GM23338 (cell line): ENCODE data around the gene EDDM13. TPM values are rescaled to one million over a fixed set of nuclear protein-coding genes. Genes with fewer than 3 reads are reported as not detected.
"Not testable (repeated sequence)": the region's sequence is repeated elsewhere in the genome, so short reads cannot be mapped to it uniquely, and the experiment has no call there.

Source experiments
- ATAC-seq: fragments of 200-7000 bp; cut with Tn5 transposase; 3 replicates; pipeline ENCODE4 v1.9.1; 2020
- DNase-seq: peaks from one replicate; pipeline ENCODE4 v3.0.0-alpha.2; 2015; ENCODE audit warnings: low spot score
- H2AFZ ChIP-seq: fragments of 200-600 bp; sonication (generic); 2 replicates; pipeline ENCODE4 v1.8.0; 2016; ENCODE audit warnings: antibody characterized with exemption, mild to moderate bottlenecking, moderate library complexity
- H3F3A ChIP-seq: fragments of 200-600 bp; sonication (generic); replicated peaks from 2 replicates; pipeline ENCODE4 v1.8.0; 2017; ENCODE audit warnings: antibody characterized with exemption, mixed run types, low read depth
- H3K27ac ChIP-seq: fragments of 200-600 bp; sonication (generic); 2 replicates; pipeline ENCODE4 v1.6.1; 2016; ENCODE audit warnings: low read depth
- H3K27me3 ChIP-seq: fragments of 200-600 bp; sonication (generic); 2 replicates; pipeline ENCODE4 v1.8.0; 2016; ENCODE audit warnings: mild to moderate bottlenecking, mixed run types, moderate library complexity; ENCODE audit not compliant: insufficient read depth
- H3K36me3 ChIP-seq: fragments of 200-600 bp; sonication (generic); 2 replicates; pipeline ENCODE4 v1.8.0; 2016; ENCODE audit warnings: mild to moderate bottlenecking; ENCODE audit not compliant: insufficient read depth
- H3K4me1 ChIP-seq: fragments of 200-600 bp; sonication (generic); 2 replicates; pipeline ENCODE4 v1.8.0; 2016; ENCODE audit warnings: mild to moderate bottlenecking, moderate library complexity; ENCODE audit not compliant: insufficient read depth
- H3K4me2 ChIP-seq: fragments of 200-600 bp; sonication (generic); 2 replicates; pipeline ENCODE4 v1.7.1; 2017; ENCODE audit warnings: mixed run types
- H3K4me3 ChIP-seq: fragments of 200-600 bp; sonication (generic); 2 replicates; pipeline ENCODE4 v1.6.1; 2016; ENCODE audit warnings: mixed run types
- H3K79me2 ChIP-seq: fragments of 200-600 bp; sonication (generic); replicated peaks from 2 replicates; pipeline ENCODE4 v1.8.0; 2017; ENCODE audit warnings: mild to moderate bottlenecking; ENCODE audit not compliant: insufficient read depth
- H3K9me2 ChIP-seq: fragments of 200-600 bp; sonication (generic); 2 replicates; pipeline ENCODE4 v1.8.0; 2017; ENCODE audit not compliant: insufficient read depth
- H4K20me1 ChIP-seq: fragments of 200-600 bp; sonication (generic); replicated peaks from 2 replicates; pipeline ENCODE4 v1.8.0; 2017; ENCODE audit warnings: mild to moderate bottlenecking; ENCODE audit not compliant: insufficient read depth
- H3K27ac Mint-ChIP-seq: 2 replicates; pipeline ENCODE4 v1.8.0; 2020; ENCODE audit warnings: inconsistent platforms, mild to moderate bottlenecking, moderate library complexity, mixed read lengths
- H3K27me3 Mint-ChIP-seq: 3 replicates; pipeline ENCODE4 v1.8.0; 2022; ENCODE audit warnings: low read depth, mild to moderate bottlenecking, moderate library complexity, mixed read lengths, inconsistent platforms; ENCODE audit not compliant: insufficient read depth, poor library complexity
- H3K36me3 Mint-ChIP-seq: 3 replicates; pipeline ENCODE4 v1.8.0; 2021; ENCODE audit warnings: low read depth, mild to moderate bottlenecking, inconsistent platforms, moderate library complexity, mixed read lengths
- H3K4me1 Mint-ChIP-seq: 3 replicates; pipeline ENCODE4 v1.8.0; 2020; ENCODE audit warnings: mild to moderate bottlenecking, inconsistent platforms, mixed read lengths
- H3K4me3 Mint-ChIP-seq: 3 replicates; pipeline ENCODE4 v1.8.0; 2021; ENCODE audit warnings: moderate library complexity, mild to moderate bottlenecking, inconsistent platforms, mixed read lengths
- H3K9me3 Mint-ChIP-seq: 3 replicates; pipeline ENCODE4 v1.8.0; 2020; ENCODE audit warnings: moderate library complexity, mild to moderate bottlenecking, inconsistent platforms, mixed read lengths
- CREB1 ChIP-seq: fragments of 250-450 bp; sonication (Bioruptor Pico); IDR thresholded peaks from 2 replicates; pipeline ENCODE4 v1.5.0; 2020; ENCODE audit warnings: low read depth, mild to moderate bottlenecking, moderate library complexity
- CTCF ChIP-seq, 2 experiments: fragments of 200-600 bp in 1 of 2; sonication (generic) in 1 of 2; conservative IDR thresholded peaks; 2 replicates each; pipeline versions ENCODE4 v1.5.1 to v1.6.1; 2016 to 2017; ENCODE audit warnings: antibody characterized with exemption in 2 of 2, low read depth in 2 of 2, mild to moderate bottlenecking in 2 of 2, moderate library complexity in 1 of 2
- ETS1 ChIP-seq: IDR thresholded peaks from 2 replicates; pipeline ENCODE4 v1.6.1; 2016; ENCODE audit warnings: antibody characterized with exemption
- EZH2 ChIP-seq: fragments of 200-600 bp; sonication (generic); IDR thresholded peaks from one replicate; pipeline ENCODE4 v1.8.0; 2017; ENCODE audit warnings: antibody characterized with exemption, mild to moderate bottlenecking, low read depth; ENCODE audit not compliant: unreplicated experiment
- REST ChIP-seq: IDR thresholded peaks from one replicate; pipeline ENCODE4 v1.6.1; 2018; ENCODE audit warnings: antibody characterized with exemption; ENCODE audit not compliant: unreplicated experiment
- STAT1 ChIP-seq: IDR thresholded peaks from one replicate; pipeline ENCODE4 v1.6.1; 2016; ENCODE audit warnings: antibody characterized with exemption; ENCODE audit not compliant: unreplicated experiment
- ZNF114 ChIP-seq: fragments of 250-450 bp; sonication (Bioruptor Pico); IDR thresholded peaks from 2 replicates; pipeline ENCODE4 v1.5.0; 2020; ENCODE audit warnings: mild to moderate bottlenecking, moderate library complexity
- ZNF462 ChIP-seq: fragments of 250-450 bp; sonication (Bioruptor Pico); IDR thresholded peaks from 2 replicates; pipeline ENCODE4 v1.5.0; 2020; ENCODE audit warnings: mild to moderate bottlenecking, moderate library complexity
- polyA plus RNA-seq: library from polyadenylated mRNA; unstranded; fragments of >200 nt; fragmentation: Nextera tagmentation; extraction: Ambion mirVana; gene quantifications from 2 replicates; pipeline ENCODE4 v1.2.1, GENCODE V29; 2016
- total RNA-seq: library from RNA; depleted of rRNA; stranded (reverse); fragments of >200 nt; shearing (Covaris generic); gene quantifications from 2 replicates; pipeline ENCODE4 v1.2.3, GENCODE V29; 2014

The EDDM13 gene
- total and polyA plus RNA-seq, 2 experiments from 2014 or later, result 0.68 TPM; not detected in 1

GRCh38 chr19:56306016-56306415 is 33.5 kb downstream of the EDDM13 start (continued):
- TF ChIP-seq REST (no peak), ETS1 (no peak), CREB1 (CRISPR knock-in tag) (no peak), STAT1 (no peak), ZNF114 (CRISPR knock-in tag) (no peak)

- H3K9me2 ChIP-seq, ATAC-seq, H3K4me3 ChIP-seq, H3K27ac ChIP-seq, H3K4me3 Mint-ChIP-seq, H3K9me3 Mint-ChIP-seq, H3K4me1 ChIP-seq, H3K79me2 ChIP-seq, H3K27me3 ChIP-seq, DNase-seq, H4K20me1 ChIP-seq, H3K27ac Mint-ChIP-seq, H3K4me2 ChIP-seq, H3F3A ChIP-seq, H3K27me3 Mint-ChIP-seq, H3K4me1 Mint-ChIP-seq, H3K36me3 ChIP-seq, H2AFZ ChIP-seq: not testable (repeated sequence)
- H3K36me3 Mint-ChIP-seq, result peaks cover 17% of the 10 kb centered on the region; the same call in 2 of the 3 replicates
Measured at GRCh38 chr19:56307062-56307461, 34.5 kb downstream of the EDDM13 start.

- no peak for DNase-seq
- H3K9me3 Mint-ChIP-seq, result peaks cover 3% of the 10 kb centered on the region
- H3K4me3 Mint-ChIP-seq, result no peak overlapping the region
- no peak for TF ChIP-seq EZH2
- no peak for TF ChIP-seq CTCF (conservative IDR thresholded peaks at IDR 0.05; ENCODE audit: low read depth in 2 of 2)
- TF ChIP-seq ZNF462 (CRISPR knock-in tag), result no peak
Measured at GRCh38 chr19:56308792-56309191, 36.2 kb downstream of the EDDM13 start.

More at GRCh38 chr19:56308792-56309191, 36.2 kb downstream of the EDDM13 start:
- H3K4me2 ChIP-seq, result no peak overlapping the region
- no peak overlapping the region for H3K4me3 ChIP-seq
- no peak overlapping the region for H3K27ac Mint-ChIP-seq
- no peak for ATAC-seq
- H3K36me3 Mint-ChIP-seq, result peaks cover 17% of the 10 kb centered on the region
- peaks cover 4% of the 10 kb centered on the region for H3K4me1 Mint-ChIP-seq
- no peak overlapping the region for H3K27ac ChIP-seq
- peaks cover 5% of the 10 kb centered on the region for H3K27me3 Mint-ChIP-seq
- H3K4me1 ChIP-seq, result 0 out of 2 replicates have a peak, but pooled peaks cover 2% of the 10 kb centered on the region
- no peaks in the 10 kb centered on the region for H4K20me1 ChIP-seq
- H3K9me2 ChIP-seq, result no peaks in the 10 kb centered on the region
- no peaks in the 10 kb centered on the region for H3K79me2 ChIP-seq
- 0 out of 2 replicates have a peak, but pooled peaks cover 2% of the 10 kb centered on the region for H3F3A ChIP-seq
- no peaks in the 10 kb centered on the region for H3K27me3 ChIP-seq
- no peak overlapping the region for H2AFZ ChIP-seq
- H3K36me3 ChIP-seq, result no peaks in the 10 kb centered on the region; the same call in 1 of the 2 replicates
